Measurements from ENCODE around the gene ZC3H11A. TPM values are rescaled to one million over a fixed set of nuclear protein-coding genes. Genes with fewer than 3 reads are reported as not detected.
A peak's percentile ranks its signal among the peaks of the same experiment; 100 is the strongest.
"Not testable (repeated sequence)": the region's sequence is repeated elsewhere in the genome, so short reads cannot be mapped to it uniquely, and the experiment has no call there.

Gene ZC3H11A
- total and polyA plus RNA-seq, 2 donors, result 101 to 113 TPM

DNA sequence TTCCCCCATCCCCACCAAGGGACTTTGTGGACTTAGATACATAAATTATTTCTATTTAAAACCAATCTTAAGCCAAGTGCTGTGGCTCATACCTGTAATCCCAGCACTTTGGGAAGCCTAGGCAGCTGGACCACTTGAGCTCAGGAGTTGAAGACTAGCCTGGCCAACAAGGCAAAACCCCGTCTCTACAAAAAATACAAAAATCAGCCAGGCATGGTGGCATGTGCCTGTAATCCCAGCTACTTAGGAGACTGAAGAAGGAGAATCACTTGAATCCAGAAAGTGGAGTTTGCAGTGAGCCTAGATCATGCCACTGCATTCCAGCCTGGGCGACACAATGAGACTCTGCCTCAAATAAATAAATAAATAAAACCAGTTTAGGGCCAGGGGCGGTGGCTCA is 34.9 kb upstream of the ZC3H11A start:
- 97% methylated on average over 3 of the region's 3 CpGs for whole genome bisulfite sequencing
- no peaks in the 10 kb centered on the region for H3K36me3 ChIP-seq (ENCODE audit: control insufficient read depth in 2 of 2, insufficient read depth in 2 of 2, low read length in 1 of 2)
- H3K27me3 ChIP-seq (ENCODE audit: control insufficient read depth in 2 of 2, insufficient read depth in 1 of 2, low read length in 1 of 2), result no peaks in the 10 kb centered on the region
- no peak for DNase-seq (ENCODE audit: low read depth in 6 of 9, low spot score in 9 of 9)
- peaks cover 18 to 24% of the 10 kb centered on the region in 2 donors for H3K4me1 ChIP-seq (ENCODE audit: control insufficient read depth in 2 of 2, insufficient read depth in 2 of 2, low read length in 2 of 2)
- peaks cover 0 to 2% of the 10 kb centered on the region in 2 donors for H3K9me3 ChIP-seq (ENCODE audit: control insufficient read depth in 2 of 2, insufficient read depth in 1 of 2, low read length in 1 of 2)
- no peak overlapping the region for H3K27ac ChIP-seq (ENCODE audit: low read depth in 1 of 2, low read length in 1 of 2)
- no peak overlapping the region for H3K4me3 ChIP-seq (ENCODE audit: low read length in 2 of 2)

DNA sequence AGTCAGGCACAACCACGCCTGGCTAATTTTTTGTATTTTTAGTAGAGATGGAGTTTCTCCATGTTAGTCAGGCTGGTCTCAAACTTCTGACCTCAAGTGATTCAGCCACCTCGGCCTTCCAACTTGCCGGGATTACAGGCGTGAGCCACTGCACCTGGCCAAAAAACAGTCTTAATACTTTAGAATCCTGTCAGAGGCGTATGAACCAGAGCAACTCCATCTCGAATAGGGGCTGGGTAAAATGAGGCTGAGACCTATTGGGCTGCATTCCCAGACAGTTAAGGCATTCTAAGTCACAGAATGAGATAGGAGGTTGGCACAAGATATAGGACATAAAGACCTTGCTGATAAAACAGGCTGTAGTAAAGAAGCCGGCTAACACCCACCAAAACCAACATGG is 33.5 kb upstream of the ZC3H11A start:
- not testable (repeated sequence) for H3K27ac ChIP-seq (ENCODE audit: low read depth in 1 of 2, low read length in 1 of 2); H3K27me3 ChIP-seq (ENCODE audit: control insufficient read depth in 2 of 2, insufficient read depth in 1 of 2, low read length in 1 of 2); H3K9me3 ChIP-seq (ENCODE audit: control insufficient read depth in 2 of 2, insufficient read depth in 1 of 2, low read length in 1 of 2); H3K4me3 ChIP-seq (ENCODE audit: low read length in 2 of 2); DNase-seq (ENCODE audit: low read depth in 6 of 9, low spot score in 9 of 9); H3K36me3 ChIP-seq (ENCODE audit: control insufficient read depth in 2 of 2, insufficient read depth in 2 of 2, low read length in 1 of 2)
- WGBS, result 99% methylated on average over 7 of the region's 7 CpGs
- peaks cover 21 to 29% of the 10 kb centered on the region in 2 donors for H3K4me1 ChIP-seq (ENCODE audit: control insufficient read depth in 2 of 2, insufficient read depth in 2 of 2, low read length in 2 of 2)

DNA sequence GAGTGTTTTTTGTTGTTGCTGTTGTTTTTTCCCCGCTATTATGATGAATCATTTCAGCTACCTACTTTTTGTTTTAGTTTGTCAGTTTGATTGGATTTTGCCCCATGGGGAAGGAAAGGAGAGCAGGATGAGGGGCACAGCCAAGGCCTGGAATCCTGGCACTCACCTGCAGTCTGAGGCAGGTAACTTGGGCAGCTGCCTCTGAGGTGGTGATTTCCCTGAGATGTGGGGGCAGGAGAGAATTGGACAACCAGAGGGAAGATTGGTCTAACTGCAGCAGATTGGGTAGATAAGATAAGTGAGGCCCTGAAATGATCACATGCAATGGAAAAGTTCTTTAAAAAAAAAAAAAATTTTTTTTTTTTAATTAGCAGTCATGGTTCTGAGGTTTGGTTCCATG is 31.9 kb upstream of the ZC3H11A start:
- WGBS, result 96% methylated on average over 1 of the region's 1 CpG
- H3K27me3 ChIP-seq (ENCODE audit: control insufficient read depth in 2 of 2, insufficient read depth in 1 of 2, low read length in 1 of 2), result no peaks in the 10 kb centered on the region
- peaks cover 22 to 34% of the 10 kb centered on the region in 2 donors for H3K4me1 ChIP-seq (ENCODE audit: control insufficient read depth in 2 of 2, insufficient read depth in 2 of 2, low read length in 2 of 2)
- no peaks in the 10 kb centered on the region for H3K36me3 ChIP-seq (ENCODE audit: control insufficient read depth in 2 of 2, insufficient read depth in 2 of 2, low read length in 1 of 2)
- DNase-seq (ENCODE audit: low read depth in 6 of 9, low spot score in 9 of 9), result no peak
- H3K9me3 ChIP-seq (ENCODE audit: control insufficient read depth in 2 of 2, insufficient read depth in 1 of 2, low read length in 1 of 2), result peaks cover 0 to 2% of the 10 kb centered on the region in 2 donors
- H3K27ac ChIP-seq (ENCODE audit: low read depth in 1 of 2, low read length in 1 of 2), result peak overlapping the region; percentile 92 to 93
- H3K4me3 ChIP-seq (ENCODE audit: low read length in 2 of 2), result no peak overlapping the region

DNA sequence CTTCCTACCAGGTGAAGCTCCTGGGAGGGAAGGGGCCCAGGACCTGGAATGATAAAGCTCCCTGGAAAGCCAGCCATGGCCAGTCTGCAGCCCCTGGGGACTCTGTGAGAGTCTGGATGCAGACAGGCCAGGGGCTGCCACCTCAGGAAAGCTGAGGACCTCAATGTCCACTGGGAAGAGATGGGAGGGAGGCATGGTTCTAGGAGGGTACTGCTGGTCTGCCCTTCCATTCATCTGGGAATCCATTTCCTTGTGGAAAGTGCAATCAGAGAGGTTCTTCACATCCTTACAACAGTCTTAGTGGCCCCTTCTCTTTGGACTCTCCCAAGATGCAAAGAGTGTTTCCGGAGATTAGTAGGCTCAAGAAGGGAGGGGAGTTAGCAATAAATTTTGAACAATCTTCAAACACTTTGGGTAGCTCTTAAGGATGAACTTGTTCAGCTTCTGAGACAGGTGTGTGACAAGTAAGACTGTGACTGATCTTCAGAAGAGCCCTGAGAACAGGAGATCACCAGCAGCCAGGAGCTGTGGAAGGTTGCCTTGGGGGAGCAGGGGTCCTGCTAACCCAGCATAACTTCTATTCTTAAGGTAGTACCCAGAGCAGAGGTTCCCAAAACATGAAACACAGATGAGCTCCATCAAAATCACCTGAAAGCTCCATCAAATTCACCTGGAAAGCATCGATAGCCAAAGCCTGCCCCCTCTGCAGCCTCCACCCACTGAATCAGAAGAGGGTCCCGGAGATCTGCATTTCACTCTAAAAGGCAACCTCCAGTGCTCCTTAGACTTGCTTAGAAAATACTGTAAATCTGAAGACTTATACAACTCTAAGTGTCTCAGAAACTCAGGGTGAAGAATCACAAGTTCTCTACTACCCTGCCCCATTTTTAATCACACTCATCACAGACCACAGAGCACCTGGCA is 31.1 kb upstream of the ZC3H11A start:
- H3K36me3 ChIP-seq (ENCODE audit: control insufficient read depth in 2 of 2, insufficient read depth in 2 of 2, low read length in 1 of 2), result no peaks in the 10 kb centered on the region
- peak overlapping the region; percentile 92 to 93 for H3K27ac ChIP-seq (ENCODE audit: low read depth in 1 of 2, low read length in 1 of 2)
- peak in 1 of 9 donors; percentile 53 for DNase-seq (ENCODE audit: low read depth in 6 of 9, low spot score in 9 of 9)
- peak overlapping the region; percentile 59 to 63 for H3K4me3 ChIP-seq (ENCODE audit: low read length in 2 of 2)
- peaks cover 27 to 42% of the 10 kb centered on the region in 2 donors for H3K4me1 ChIP-seq (ENCODE audit: control insufficient read depth in 2 of 2, insufficient read depth in 2 of 2, low read length in 2 of 2)
- WGBS, result 78% methylated on average over 3 of the region's 3 CpGs
- peaks cover 0 to 2% of the 10 kb centered on the region in 2 donors for H3K9me3 ChIP-seq (ENCODE audit: control insufficient read depth in 2 of 2, insufficient read depth in 1 of 2, low read length in 1 of 2)
- H3K27me3 ChIP-seq (ENCODE audit: control insufficient read depth in 2 of 2, insufficient read depth in 1 of 2, low read length in 1 of 2), result no peaks in the 10 kb centered on the region

DNA sequence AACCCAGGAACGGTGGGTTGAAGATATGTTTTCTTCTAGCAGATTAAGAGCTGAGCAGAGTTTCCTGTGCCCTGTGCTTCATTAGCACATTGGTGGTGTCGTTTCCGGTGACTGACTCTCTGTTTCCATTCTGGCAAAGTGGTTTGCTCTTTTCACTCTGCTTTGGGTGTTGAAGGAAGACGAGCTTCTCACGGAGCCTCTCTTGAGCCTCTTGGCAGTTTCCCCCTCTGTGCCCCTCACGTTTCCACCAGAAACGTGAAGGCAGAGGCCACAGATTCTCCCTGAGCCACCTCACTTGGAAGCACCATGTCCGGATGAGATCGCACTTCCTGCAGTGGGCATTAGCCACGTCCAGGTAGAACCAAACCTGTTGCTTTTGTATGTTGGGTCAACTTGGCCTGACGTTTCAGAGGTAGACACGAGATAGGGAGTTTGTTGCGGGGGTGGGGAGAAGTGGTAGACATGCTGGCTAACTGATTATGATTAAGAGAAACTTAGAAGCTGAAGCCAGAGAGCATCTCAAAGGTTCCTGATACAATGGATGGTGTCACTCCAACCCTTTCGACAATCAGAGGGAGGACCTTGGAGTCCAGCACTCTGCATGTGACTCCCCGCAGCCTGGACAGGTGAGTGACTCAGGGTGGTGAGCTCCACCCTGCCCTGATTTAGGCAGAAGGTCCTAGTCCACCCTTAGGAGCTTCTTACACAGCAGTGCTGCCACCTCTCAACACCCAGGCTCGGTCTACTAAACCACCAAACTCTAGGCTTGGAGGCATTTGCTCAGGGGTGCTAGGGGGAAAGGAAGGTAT is 30.2 kb upstream of the ZC3H11A start, which contains the start of gene LAX1:
TSS of gene LAX1 (plus strand) at position 155 of the 809 bp plus-strand sequence. CDS start at position 538, 383 bp downstream.
- 30% methylated on average over 16 of the region's 16 CpGs for WGBS
- H3K9me3 ChIP-seq (ENCODE audit: control insufficient read depth in 2 of 2, insufficient read depth in 1 of 2, low read length in 1 of 2), result peaks cover 0 to 2% of the 10 kb centered on the region in 2 donors
- peak within 1 kb of the TSS; percentile 59 to 63 for H3K4me3 ChIP-seq (ENCODE audit: low read length in 2 of 2)
- H3K36me3 ChIP-seq (ENCODE audit: control insufficient read depth in 2 of 2, insufficient read depth in 2 of 2, low read length in 1 of 2), result peaks cover 0 to 3% of the 10 kb centered on the region in 2 donors
- H3K27me3 ChIP-seq (ENCODE audit: control insufficient read depth in 2 of 2, insufficient read depth in 1 of 2, low read length in 1 of 2), result no peaks in the 10 kb centered on the region
- peaks cover 27 to 44% of the 10 kb centered on the region in 2 donors for H3K4me1 ChIP-seq (ENCODE audit: control insufficient read depth in 2 of 2, insufficient read depth in 2 of 2, low read length in 2 of 2)
- peak; percentile 62 to 94 (median 78) for DNase-seq (ENCODE audit: low read depth in 6 of 9, low spot score in 9 of 9)
- peak within 1 kb of the TSS; percentile 92 to 93 for H3K27ac ChIP-seq (ENCODE audit: low read depth in 1 of 2, low read length in 1 of 2)

DNA sequence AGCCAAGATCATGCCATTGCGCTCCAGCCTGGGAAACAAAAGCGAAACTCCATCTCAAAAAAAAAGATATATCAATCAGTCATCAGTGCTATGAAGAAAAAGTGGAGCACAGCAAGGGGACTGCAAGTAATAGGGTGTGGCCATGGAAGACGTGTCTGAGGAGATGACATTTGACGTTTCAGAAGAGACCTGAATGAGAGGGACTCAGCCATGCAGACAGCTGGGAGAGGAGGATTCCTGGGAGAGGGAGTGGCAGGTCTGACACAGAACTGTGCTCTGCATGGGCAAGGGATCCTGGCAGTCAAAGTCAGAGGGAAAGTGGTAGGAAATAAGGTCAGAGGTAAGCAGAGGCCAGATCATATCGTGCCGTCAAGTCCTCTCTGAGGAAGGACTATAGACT is 27.2 kb upstream of the ZC3H11A start:
- H3K36me3 ChIP-seq (ENCODE audit: control insufficient read depth in 2 of 2, insufficient read depth in 2 of 2, low read length in 1 of 2), result peaks cover 23 to 25% of the 10 kb centered on the region in 2 donors
- no peak for DNase-seq (ENCODE audit: low read depth in 6 of 9, low spot score in 9 of 9)
- 94% methylated on average over 6 of the region's 6 CpGs for WGBS
- H3K9me3 ChIP-seq (ENCODE audit: control insufficient read depth in 2 of 2, insufficient read depth in 1 of 2, low read length in 1 of 2), result peaks cover 0 to 2% of the 10 kb centered on the region in 2 donors
- peak overlapping the region in 1 of 2 donors; percentile 52 for H3K27ac ChIP-seq (ENCODE audit: low read depth in 1 of 2, low read length in 1 of 2)
- H3K4me1 ChIP-seq (ENCODE audit: control insufficient read depth in 2 of 2, insufficient read depth in 2 of 2, low read length in 2 of 2), result peaks cover 25 to 39% of the 10 kb centered on the region in 2 donors
- H3K27me3 ChIP-seq (ENCODE audit: control insufficient read depth in 2 of 2, insufficient read depth in 1 of 2, low read length in 1 of 2), result no peaks in the 10 kb centered on the region
- H3K4me3 ChIP-seq (ENCODE audit: low read length in 2 of 2), result no peak overlapping the region

DNA sequence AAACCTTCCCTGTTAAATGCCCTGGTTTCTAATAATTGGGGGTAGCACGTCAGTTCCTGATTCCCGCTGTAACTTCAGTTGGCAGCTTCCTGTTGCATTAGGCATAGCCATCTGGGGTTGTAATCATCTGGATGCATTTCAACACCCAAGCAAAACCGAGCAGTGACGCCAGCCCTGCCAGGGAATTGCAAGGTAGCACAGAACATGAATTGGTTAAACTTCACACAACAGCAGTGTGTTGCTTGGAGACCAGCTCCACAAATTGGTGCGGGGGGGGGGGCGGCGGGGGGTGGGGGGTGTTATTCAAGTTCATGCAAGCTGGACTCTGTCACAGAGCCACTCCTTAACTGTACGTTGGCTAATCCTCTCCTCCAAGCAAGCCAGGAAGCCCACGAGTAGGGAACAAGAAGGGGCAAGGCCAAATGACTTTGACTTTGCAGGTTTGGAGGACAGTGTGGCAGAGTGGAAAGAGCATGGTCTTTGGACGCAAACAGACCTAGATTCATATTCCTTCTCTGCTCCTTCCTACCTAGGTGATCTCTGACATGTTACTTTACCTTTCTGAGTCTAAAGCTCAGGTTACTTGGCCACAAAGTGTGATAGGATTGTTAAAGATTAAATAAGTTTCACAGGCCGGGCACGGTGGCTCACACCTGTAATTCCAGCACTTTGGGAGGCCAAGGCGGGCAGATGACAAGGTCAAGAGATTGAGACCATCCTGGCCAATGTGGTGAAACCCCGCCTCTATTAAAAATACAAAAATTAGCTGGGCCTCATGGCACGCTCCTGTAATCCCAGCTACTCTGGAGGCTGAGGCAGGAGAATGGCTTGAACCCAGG is 25.7 kb upstream of the ZC3H11A start:
- peaks cover 36 to 40% of the 10 kb centered on the region in 2 donors for H3K36me3 ChIP-seq (ENCODE audit: control insufficient read depth in 2 of 2, insufficient read depth in 2 of 2, low read length in 1 of 2)
- DNase-seq (ENCODE audit: low read depth in 6 of 9, low spot score in 9 of 9), result peak in 1 of 9 donors; percentile 57
- H3K4me1 ChIP-seq (ENCODE audit: control insufficient read depth in 2 of 2, insufficient read depth in 2 of 2, low read length in 2 of 2), result peaks cover 11 to 25% of the 10 kb centered on the region in 2 donors
- peak overlapping the region; percentile 14 to 79 for H3K27ac ChIP-seq (ENCODE audit: low read depth in 1 of 2, low read length in 1 of 2)
- no peaks in the 10 kb centered on the region for H3K27me3 ChIP-seq (ENCODE audit: control insufficient read depth in 2 of 2, insufficient read depth in 1 of 2, low read length in 1 of 2)
- WGBS, result 63% methylated on average over 15 of the region's 15 CpGs
- H3K4me3 ChIP-seq (ENCODE audit: low read length in 2 of 2), result no peak overlapping the region
- H3K9me3 ChIP-seq (ENCODE audit: control insufficient read depth in 2 of 2, insufficient read depth in 1 of 2, low read length in 1 of 2), result no peaks in the 10 kb centered on the region

DNA sequence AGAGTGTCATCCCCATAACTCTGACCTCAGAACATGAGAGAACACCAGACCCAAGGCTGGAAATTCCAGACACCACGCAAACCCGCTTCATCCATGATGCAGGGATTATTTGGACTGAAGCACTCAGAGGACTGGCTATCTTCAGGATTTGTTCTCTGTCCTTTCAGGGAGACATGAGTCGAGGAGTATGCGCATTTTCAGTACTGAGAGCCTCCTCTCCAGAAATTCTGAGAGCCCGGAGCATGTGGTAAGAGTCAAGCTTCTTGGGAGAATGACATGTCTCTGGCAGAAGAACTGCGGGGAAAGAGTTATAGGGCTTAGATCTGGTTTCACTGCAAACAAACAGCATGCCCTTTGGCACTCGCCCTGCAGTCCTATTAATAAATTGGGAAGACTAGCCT is 23.5 kb upstream of the ZC3H11A start:
- Histone ChIP-seq H3K27ac (ENCODE audit: low read depth in 1 of 2, low read length in 1 of 2) (no peak overlapping the region), H3K27me3 (ENCODE audit: control insufficient read depth in 2 of 2, insufficient read depth in 1 of 2, low read length in 1 of 2) (no peaks in the 10 kb centered on the region), H3K9me3 (ENCODE audit: control insufficient read depth in 2 of 2, insufficient read depth in 1 of 2, low read length in 1 of 2) (no peaks in the 10 kb centered on the region), H3K36me3 (ENCODE audit: control insufficient read depth in 2 of 2, insufficient read depth in 2 of 2, low read length in 1 of 2) (peaks cover 40 to 49% of the 10 kb centered on the region in 2 donors), H3K4me1 (ENCODE audit: control insufficient read depth in 2 of 2, insufficient read depth in 2 of 2, low read length in 2 of 2) (peaks cover 6 to 15% of the 10 kb centered on the region in 2 donors), H3K4me3 (ENCODE audit: low read length in 2 of 2) (no peak overlapping the region)
- WGBS, result 97% methylated on average over 7 of the region's 7 CpGs
- no peak for DNase-seq (ENCODE audit: low read depth in 6 of 9, low spot score in 9 of 9)

All from thymus (tissue), 11 donors.